Psoas muscle (tissue), 8 donors: ENCODE measurements around the gene FNBP1. TPM values are rescaled to one million over a fixed set of nuclear protein-coding genes. Genes with fewer than 3 reads are reported as not detected.

Experiments
- ATAC-seq, 4 donors: fragments of 200-7000 bp; cut with Tn5 transposase; one replicate each; pipeline ENCODE4 v1.9.1; 2020; ENCODE audit warnings: moderate library complexity in 3 of 4, mild to moderate bottlenecking in 2 of 4
- DNase-seq, 2 donors: peaks; one replicate each; pipeline ENCODE4 v3.0.0-alpha.2; 2020
- H3K27ac ChIP-seq: fragments of 200-600 bp; one replicate; pipeline ENCODE4 v1.8.0; 2022
- H3K27me3 ChIP-seq, 3 donors: fragments of 200-600 bp in 1 of 3; one replicate each; pipeline versions ENCODE4 v1.6.1 to v1.8.0; 2013 to 2022; ENCODE audit warnings: low read length in 2 of 3, mild to moderate bottlenecking in 2 of 3, moderate library complexity in 1 of 3; ENCODE audit not compliant: insufficient read depth in 3 of 3
- H3K36me3 ChIP-seq, 2 donors: fragments of 200-600 bp in 1 of 2; one replicate each; pipeline versions ENCODE4 v1.6.1 to v1.8.0; 2013 to 2022; ENCODE audit warnings: low read depth in 1 of 2, mild to moderate bottlenecking in 1 of 2, moderate library complexity in 1 of 2; ENCODE audit not compliant: insufficient read depth in 1 of 2
- H3K4me1 ChIP-seq: fragments of 200-600 bp; one replicate; pipeline ENCODE4 v1.8.0; 2022
- H3K4me3 ChIP-seq: fragments of 200-600 bp; one replicate; pipeline ENCODE4 v1.8.0; 2022; ENCODE audit warnings: mild to moderate bottlenecking
- H3K9me3 ChIP-seq: fragments of 200-600 bp; one replicate; pipeline ENCODE4 v1.8.0; 2022
- WGBS, 3 donors: extraction: QIAGEN DNeasy Blood & Tissue Kit; methylation state at CpG; one replicate each; pipeline versions ENCODE4 v1.1.6 to v1.1.7; 2013; 5-methylcytosine and 5-hydroxymethylcytosine counted together
- intact Hi-C, 2 donors: fragments of 100-400 bp; cut with DNase I; formaldehyde crosslinking; loops; one replicate each; pipeline versions ENCODE4 v1.11.0 to v1.14.2; 2022
- polyA plus RNA-seq, 3 donors: library from polyadenylated mRNA; stranded (reverse); fragments of 200-250 nt; gene quantifications; one replicate each; pipeline ENCODE4 v1.2.3, GENCODE V29; 2013
- total RNA-seq, 4 donors: library from RNA; stranded (reverse); fragmentation: NEBNext Ultra II Directional in 2 of 4; extraction: Animal tissue kit (Norgen Biotek cat#: 25700) in 2 of 4; gene quantifications; one replicate each; pipeline versions ENCODE4 v1.2.1 to v1.2.4, GENCODE V29; 2021 to 2023
- TF ChIP-seq, protein P1 (sequence below): fragments of 200-600 bp; IDR thresholded peaks from one replicate; pipeline ENCODE4 v1.8.0; 2022; ENCODE audit warnings: antibody characterized with exemption
- donor health status: healthy with polysubstance abuse.
- donor health status: DM: no; HTN: no; CAD: no; lungs with moderate emphysema.
- donor health status: Bipolar disorder and iron deficiency.
- donor health status: healthy.
- donor health status: DM: yes; HTN: yes; CAD: no.
- donor health status: DM: no; HTN: no; CAD: no.
- donor health status: DM: no; HTN: no; CAD: no.
- donor health status: DM: yes; HTN: yes; CAD: no.

Gene FNBP1
- total and polyA plus RNA-seq, 7 donors: 4.6 to 30.5 (median 27.2) TPM

DNA sequence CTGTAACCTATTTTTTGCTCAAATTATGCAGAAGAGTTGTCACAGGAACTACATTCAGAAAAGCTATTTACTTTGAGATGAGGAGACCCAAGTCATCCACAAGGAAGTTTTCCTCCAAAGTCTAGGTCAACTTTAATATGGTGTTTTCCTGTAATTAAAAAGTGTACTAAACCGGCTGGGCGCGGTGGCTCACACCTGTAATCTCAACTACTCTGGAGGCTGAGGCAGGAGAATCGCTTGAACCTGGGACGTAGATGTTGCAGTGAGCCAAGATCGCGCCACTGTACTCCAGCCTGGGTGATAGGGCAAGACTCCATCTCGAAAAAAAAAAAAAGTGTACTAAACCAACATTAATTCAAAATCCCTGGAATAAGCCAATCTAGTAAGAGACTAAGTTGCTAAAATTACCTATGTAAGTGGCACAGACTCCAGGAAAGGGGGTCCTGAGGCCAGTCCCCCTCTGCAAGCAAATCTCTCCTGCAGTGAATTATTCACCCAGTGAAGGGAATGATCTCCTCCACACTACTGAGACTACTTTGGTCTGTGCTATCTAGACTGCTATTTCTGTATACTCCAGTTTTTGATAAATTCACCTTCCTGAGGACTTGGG, 38.9 kb downstream of the FNBP1 start:
- 81 to 93% (median 89%) methylated on average over 8 of the region's 8 CpGs for WGBS, 3 donors
- Histone ChIP-seq H3K27me3 (no peaks in the 10 kb centered on the region), H3K9me3 (no peaks in the 10 kb centered on the region), H3K4me1 (peaks cover 3% of the 10 kb centered on the region), H3K4me3 (no peak overlapping the region), H3K27ac (no peak overlapping the region), H3K36me3 (no peaks in the 10 kb centered on the region)
- intact Hi-C loops: no loop called here
- ATAC-seq (no peak), DNase-seq (no peak)
- TF ChIP-seq, protein P1, sequence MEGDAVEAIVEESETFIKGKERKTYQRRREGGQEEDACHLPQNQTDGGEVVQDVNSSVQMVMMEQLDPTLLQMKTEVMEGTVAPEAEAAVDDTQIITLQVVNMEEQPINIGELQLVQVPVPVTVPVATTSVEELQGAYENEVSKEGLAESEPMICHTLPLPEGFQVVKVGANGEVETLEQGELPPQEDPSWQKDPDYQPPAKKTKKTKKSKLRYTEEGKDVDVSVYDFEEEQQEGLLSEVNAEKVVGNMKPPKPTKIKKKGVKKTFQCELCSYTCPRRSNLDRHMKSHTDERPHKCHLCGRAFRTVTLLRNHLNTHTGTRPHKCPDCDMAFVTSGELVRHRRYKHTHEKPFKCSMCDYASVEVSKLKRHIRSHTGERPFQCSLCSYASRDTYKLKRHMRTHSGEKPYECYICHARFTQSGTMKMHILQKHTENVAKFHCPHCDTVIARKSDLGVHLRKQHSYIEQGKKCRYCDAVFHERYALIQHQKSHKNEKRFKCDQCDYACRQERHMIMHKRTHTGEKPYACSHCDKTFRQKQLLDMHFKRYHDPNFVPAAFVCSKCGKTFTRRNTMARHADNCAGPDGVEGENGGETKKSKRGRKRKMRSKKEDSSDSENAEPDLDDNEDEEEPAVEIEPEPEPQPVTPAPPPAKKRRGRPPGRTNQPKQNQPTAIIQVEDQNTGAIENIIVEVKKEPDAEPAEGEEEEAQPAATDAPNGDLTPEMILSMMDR: no peak

GRCh38 chr9:130002320-130002719, 40.7 kb downstream of the FNBP1 start:
- no peaks in the 10 kb centered on the region for H3K27me3 ChIP-seq
- DNase-seq (no peak), ATAC-seq (no peak)
- H3K36me3 ChIP-seq: no peaks in the 10 kb centered on the region
- 92 to 95% (median 94%) methylated on average over 5 of the region's 5 CpGs for WGBS, 3 donors
- intact Hi-C loops: no loop called here
- no peak overlapping the region for H3K27ac ChIP-seq
- H3K9me3 ChIP-seq: no peaks in the 10 kb centered on the region
- H3K4me1 ChIP-seq: peaks cover 11% of the 10 kb centered on the region
- TF ChIP-seq, protein P1: no peak
- H3K4me3 ChIP-seq: no peak overlapping the region

GRCh38 chr9:130001190-130001589, 41.8 kb downstream of the FNBP1 start:
- no peaks in the 10 kb centered on the region for H3K27me3 ChIP-seq
- peaks cover 11% of the 10 kb centered on the region for H3K4me1 ChIP-seq
- TF ChIP-seq, protein P1: no peak
- no peak for DNase-seq
- intact Hi-C loops: no loop called here
- no peaks in the 10 kb centered on the region for H3K9me3 ChIP-seq
- H3K4me3 ChIP-seq: no peak overlapping the region
- no peak overlapping the region for H3K27ac ChIP-seq
- ATAC-seq: no peak
- H3K36me3 ChIP-seq: no peaks in the 10 kb centered on the region
- WGBS, 3 donors: 79 to 91% (median 81%) methylated on average over 7 of the region's 7 CpGs

GRCh38 chr9:129999141-129999510, 43.9 kb downstream of the FNBP1 start:
- 73 to 77% (median 75%) methylated on average over 5 of the region's 5 CpGs for WGBS, 3 donors
- ATAC-seq: no peak

More at GRCh38 chr9:129999141-129999510, 43.9 kb downstream of the FNBP1 start:
- no peak overlapping the region for H3K4me3 ChIP-seq
- TF ChIP-seq, protein P1: no peak
- DNase-seq: no peak
- H3K4me1 ChIP-seq: peaks cover 23% of the 10 kb centered on the region
- intact Hi-C loops: no loop called here
- H3K27me3 ChIP-seq: no peaks in the 10 kb centered on the region
- no peaks in the 10 kb centered on the region for H3K9me3 ChIP-seq
- peaks cover 0 to 5% of the 10 kb centered on the region in 2 donors for H3K36me3 ChIP-seq
- H3K27ac ChIP-seq: no peak overlapping the region
